Left kidney (tissue), 2 donors: ENCODE results near the gene IKBKG. TPM values are rescaled to one million over a fixed set of nuclear protein-coding genes. Genes with fewer than 3 reads are reported as not detected.
"Not testable (repeated sequence)": the region's sequence is repeated elsewhere in the genome, so short reads cannot be mapped to it uniquely, and the experiment has no call there.

ENCODE experiments used
- DNase-seq: peaks from one replicate; pipeline ENCODE4 v3.0.0-alpha.2; 2013
- polyA plus RNA-seq: library from polyadenylated mRNA; unstranded; fragments of 120-200 nt; gene quantifications from one replicate; pipeline ENCODE4 v1.2.1, GENCODE V29; 2013; ENCODE audit not compliant: insufficient read length

IKBKG gene
- polyA plus RNA-seq, 1 donor, result 14.0 TPM

GRCh38 chrX:154602766-154603437 lies 55.5 kb downstream of the IKBKG start:
- DNase-seq, result no peak

GRCh38 chrX:154603438-154604430 lies 56.3 kb downstream of the IKBKG start:
- no peak for DNase-seq

GRCh38 chrX:154605566-154605965 lies 58.1 kb downstream of the IKBKG start:
- no peak for DNase-seq

GRCh38 chrX:154607370-154607769 lies 60.0 kb downstream of the IKBKG start:
- DNase-seq, result no peak

- DNase-seq, result not testable (repeated sequence)
Observed at GRCh38 chrX:154607976-154608375, 60.6 kb downstream of the IKBKG start.

GRCh38 chrX:154608823-154609222 lies 61.4 kb downstream of the IKBKG start:
- DNase-seq, result not testable (repeated sequence)

- DNase-seq, result not testable (repeated sequence)
Observed at GRCh38 chrX:154611146-154611545, 63.7 kb downstream of the IKBKG start.

GRCh38 chrX:154613586-154613985 lies 66.2 kb downstream of the IKBKG start:
- not testable (repeated sequence) for DNase-seq

Other genes starting within 250 kb of the IKBKG start
- 416 TPM for gene FLNA, start 173.0 kb upstream of the IKBKG start, polyA plus RNA-seq
- gene EMD, start 168.3 kb upstream of the IKBKG start, polyA plus RNA-seq, result 68.2 TPM
- 2,735 TPM for gene RPL10, start 149.2 kb upstream of the IKBKG start, polyA plus RNA-seq
- gene DNASE1L1, start 138.4 kb upstream of the IKBKG start, polyA plus RNA-seq, result 13.1 TPM
- gene TAFAZZIN, start 136.1 kb upstream of the IKBKG start, polyA plus RNA-seq, result 39.1 TPM
- gene ATP6AP1, start 118.9 kb upstream of the IKBKG start, polyA plus RNA-seq, result 140 TPM
- gene GDI1, start 110.5 kb upstream of the IKBKG start, polyA plus RNA-seq, result 126 TPM
- gene FAM50A, start 103.5 kb upstream of the IKBKG start, polyA plus RNA-seq, result 49.6 TPM
- gene PLXNA3, start 89.3 kb upstream of the IKBKG start, polyA plus RNA-seq, result 60.5 TPM
- gene LAGE3, start 68.3 kb upstream of the IKBKG start, polyA plus RNA-seq, result 8.9 TPM
- 24.5 TPM for gene UBL4A, start 61.0 kb upstream of the IKBKG start, polyA plus RNA-seq
- 15.2 TPM for gene SLC10A3, start 57.0 kb upstream of the IKBKG start, polyA plus RNA-seq
- 28.7 TPM for gene FAM3A, start 31.4 kb upstream of the IKBKG start, polyA plus RNA-seq
- gene G6PD, start 774 bp upstream of the IKBKG start, polyA plus RNA-seq, result 41.7 TPM
- not detected for gene CTAG1A, start 37.5 kb downstream of the IKBKG start, polyA plus RNA-seq
- not detected for gene CTAG1B, start 71.7 kb downstream of the IKBKG start, polyA plus RNA-seq
- not detected for gene CTAG2, start 106.0 kb downstream of the IKBKG start, polyA plus RNA-seq
- 2.5 TPM for gene GAB3, start 203.5 kb downstream of the IKBKG start, polyA plus RNA-seq
- gene DKC1, start 215.2 kb downstream of the IKBKG start, polyA plus RNA-seq, result 75.6 TPM